Hematopoietic multipotent progenitor cell treated with erythropoietin and hydrocortisone succinate and interleukin-3 and kit ligand, for 6 days (in vitro differentiated cells): ENCODE results near the gene DUSP19.
"Not testable (repeated sequence)": the region's sequence is repeated elsewhere in the genome, so short reads cannot be mapped to it uniquely, and the experiment has no call there.

Source experiments
- DNase-seq: peaks from one replicate; pipeline ENCODE4 v3.0.0-alpha.2; 2015

DUSP19 gene, protein sequence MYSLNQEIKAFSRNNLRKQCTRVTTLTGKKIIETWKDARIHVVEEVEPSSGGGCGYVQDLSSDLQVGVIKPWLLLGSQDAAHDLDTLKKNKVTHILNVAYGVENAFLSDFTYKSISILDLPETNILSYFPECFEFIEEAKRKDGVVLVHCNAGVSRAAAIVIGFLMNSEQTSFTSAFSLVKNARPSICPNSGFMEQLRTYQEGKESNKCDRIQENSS

GRCh38 chr2:183078464-183079138 is at the start of gene DUSP19:
Gene DUSP19 (plus strand): TSS chr2:183078747. CDS start chr2:183078934, 187 bp downstream.
- DNase-seq, result peak; percentile 91

- no peak for DNase-seq
These were observed 49.3 kb upstream of the DUSP19 start for GRCh38 chr2:183029219-183029618.

- no peak for DNase-seq
These were observed 46.4 kb upstream of the DUSP19 start for GRCh38 chr2:183031911-183032794.

GRCh38 chr2:183033951-183034350 is 44.6 kb upstream of the DUSP19 start:
- DNase-seq, result no peak

GRCh38 chr2:183034806-183035205 is 43.7 kb upstream of the DUSP19 start:
- DNase-seq, result no peak

GRCh38 chr2:183035298-183035953 is 43.1 kb upstream of the DUSP19 start:
- no peak for DNase-seq

DNA sequence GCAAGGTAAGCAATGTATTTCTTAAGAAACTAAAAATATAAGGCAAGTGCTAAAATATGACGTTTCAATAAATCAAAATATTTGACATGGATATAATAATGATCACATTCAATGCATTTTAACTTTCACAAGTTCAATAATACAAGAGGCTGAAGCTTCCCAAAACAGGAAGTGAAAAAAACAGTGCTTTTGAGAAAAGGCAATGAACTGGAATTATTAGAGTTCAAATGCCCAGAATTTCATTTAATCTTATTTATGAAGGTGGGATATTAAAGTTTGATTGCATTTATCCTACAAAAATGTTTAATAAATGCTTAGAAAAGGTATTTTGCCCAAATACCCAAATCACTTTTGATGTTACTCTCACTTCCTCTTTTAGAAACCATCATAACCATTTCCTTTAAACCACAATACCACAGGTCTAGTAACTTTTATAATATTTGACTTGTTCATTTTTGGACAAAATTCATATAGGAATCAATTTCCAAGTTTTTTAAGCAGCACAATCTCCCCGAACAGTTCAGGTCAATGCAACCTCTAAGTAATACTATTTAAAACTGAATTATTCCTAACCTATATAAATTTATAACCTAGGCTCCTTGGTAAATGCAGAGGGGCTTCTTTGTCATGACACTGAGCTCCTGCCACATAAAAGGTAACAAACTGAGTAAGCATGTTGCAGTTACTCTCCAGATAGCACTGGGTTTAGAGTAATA is 42.4 kb upstream of the DUSP19 start:
- DNase-seq, result peak; percentile 20

GRCh38 chr2:183037074-183037552 is 41.4 kb upstream of the DUSP19 start:
- DNase-seq, result no peak

DNA sequence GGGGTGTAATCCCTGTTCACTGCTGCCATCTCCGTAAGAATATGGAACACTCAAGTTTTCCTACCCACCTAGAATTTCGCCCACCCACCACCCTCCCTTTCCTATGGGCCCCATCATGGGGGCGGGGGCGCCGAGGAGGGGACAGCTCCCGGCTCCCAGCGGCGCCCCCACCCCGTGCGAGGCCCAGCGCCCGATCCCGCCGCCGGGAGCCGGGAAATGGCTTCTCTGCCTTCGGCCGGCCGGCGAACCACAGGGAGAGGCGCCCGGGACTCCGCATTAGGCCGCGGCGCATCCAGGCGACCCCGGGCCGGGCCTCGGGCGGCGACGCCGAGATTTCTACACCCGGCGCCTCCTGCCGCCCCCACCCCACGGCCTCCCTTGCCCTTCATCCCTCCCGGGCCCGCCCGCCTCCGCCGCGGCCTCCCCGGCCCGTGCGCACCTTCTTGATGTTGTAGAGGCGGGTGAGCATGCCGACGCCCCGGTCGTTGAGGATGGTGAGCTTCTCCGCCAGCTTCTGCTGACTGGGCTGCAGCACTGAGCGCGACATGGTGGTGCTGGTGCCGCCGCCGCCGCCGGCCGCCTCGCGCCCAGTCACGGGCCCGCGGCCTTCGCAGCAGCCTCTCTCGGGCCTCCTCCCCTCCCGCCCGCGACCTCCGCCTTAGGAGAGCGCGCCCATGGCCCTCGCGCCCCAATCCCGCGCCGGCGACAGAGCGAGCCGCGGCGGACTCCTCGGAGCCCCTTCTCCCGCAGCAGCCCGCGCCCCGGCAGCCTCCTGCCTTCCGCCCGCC is 40.8 kb upstream of the DUSP19 start:
- peak; percentile 50 for DNase-seq

DNA sequence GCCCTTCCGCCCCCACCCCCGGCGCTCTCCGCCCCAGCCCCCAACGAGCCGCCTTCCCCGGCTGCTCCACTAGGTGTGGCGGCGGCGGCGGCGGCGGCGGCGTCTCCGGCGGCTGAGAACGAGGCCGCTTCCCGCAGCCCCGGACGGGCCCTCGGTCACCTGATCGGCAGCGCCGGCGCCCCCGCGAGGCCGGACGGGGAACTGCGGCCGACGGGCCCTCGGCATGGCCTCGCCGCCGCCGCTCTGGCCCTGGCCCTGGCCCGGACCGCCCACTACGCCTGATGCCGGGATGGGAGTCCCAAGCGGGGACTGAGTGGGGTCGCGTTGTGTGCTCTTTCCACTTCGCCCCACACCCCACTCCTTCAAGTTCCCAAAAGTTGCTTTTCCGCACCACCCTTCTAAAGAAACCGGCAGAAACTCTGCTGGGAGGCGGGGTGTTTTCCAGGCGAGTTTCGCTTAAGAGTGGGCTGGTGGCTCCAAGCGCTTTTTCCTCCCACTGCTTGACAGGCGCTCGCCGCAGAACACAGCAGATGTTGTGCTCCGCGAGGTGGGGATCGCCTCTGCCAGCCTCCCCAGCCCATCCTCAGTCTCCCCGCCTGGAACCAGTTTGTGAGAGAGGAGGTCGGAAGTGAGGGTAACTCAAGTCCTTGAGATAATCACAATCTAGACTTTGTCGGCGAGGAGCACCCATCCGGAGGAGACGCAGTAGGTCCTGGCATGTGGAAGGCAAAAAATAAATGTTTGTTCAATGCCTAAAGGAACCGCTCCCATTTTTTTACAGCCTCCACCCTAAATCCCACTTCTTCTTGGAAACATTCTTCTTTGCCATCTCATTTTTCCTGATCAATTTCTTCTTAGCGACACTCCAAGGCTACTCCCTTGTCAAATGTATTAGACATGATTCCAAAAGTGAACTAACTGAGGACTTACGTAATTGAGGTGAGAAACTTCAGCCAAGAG is 39.9 kb upstream of the DUSP19 start, which contains the start of gene NCKAP1:
Gene NCKAP1 (minus strand): TSS at position 117 of the 960 bp plus-strand sequence. CDS start 358 bp downstream, outside the sequence.
- peak; percentile 83 for DNase-seq

DNA sequence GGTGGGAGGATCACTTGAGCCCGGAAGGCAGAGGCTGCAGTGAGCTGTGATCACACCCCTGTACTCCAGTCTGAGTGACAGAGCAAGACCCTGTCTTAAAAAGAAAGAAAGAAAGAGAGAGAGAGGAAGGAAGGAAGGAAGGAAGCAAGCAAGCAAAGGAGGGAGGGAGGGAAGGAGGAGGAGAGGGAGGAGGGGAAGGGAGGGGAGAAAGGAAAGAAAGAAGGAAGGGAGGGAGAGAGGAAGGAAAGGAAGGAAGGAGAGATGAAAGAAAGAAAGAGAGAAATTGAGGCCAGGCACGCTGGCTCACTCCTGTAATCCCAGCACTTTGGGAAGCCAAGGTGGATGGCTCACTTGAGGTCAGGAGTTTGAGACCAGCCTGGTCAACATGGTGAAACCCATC is 37.9 kb upstream of the DUSP19 start:
- DNase-seq, result no peak

- not testable (repeated sequence) for DNase-seq
These were observed 35.0 kb upstream of the DUSP19 start for GRCh38 chr2:183043580-183043979.

GRCh38 chr2:183047486-183048125 is 30.9 kb upstream of the DUSP19 start:
- DNase-seq, result not testable (repeated sequence)

DNA sequence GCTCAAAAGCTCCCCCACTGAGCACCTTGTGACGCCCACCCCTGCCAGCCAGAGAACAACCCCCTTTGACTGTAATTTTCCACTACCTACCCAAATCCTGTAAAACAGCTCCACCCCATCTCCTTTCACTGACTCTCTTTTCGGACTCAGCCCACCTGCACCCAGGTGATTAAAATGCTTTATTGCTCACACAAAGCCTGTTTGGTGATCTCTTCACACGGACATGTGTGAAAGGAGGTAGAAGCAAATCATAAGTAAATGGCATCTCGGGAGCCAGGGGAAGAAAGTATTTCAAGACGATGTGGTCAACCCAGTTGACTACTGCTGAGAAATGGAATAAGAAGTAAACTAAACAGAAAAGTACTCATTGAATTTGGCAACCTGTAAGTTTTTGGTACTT is 29.1 kb upstream of the DUSP19 start:
- no peak for DNase-seq

GRCh38 chr2:183057333-183057985 is 21.1 kb upstream of the DUSP19 start:
- no peak for DNase-seq

GRCh38 chr2:183059561-183059960 is 19.0 kb upstream of the DUSP19 start:
- no peak for DNase-seq

- DNase-seq, result no peak
These were observed 17.8 kb upstream of the DUSP19 start for GRCh38 chr2:183060571-183061231.

DNA sequence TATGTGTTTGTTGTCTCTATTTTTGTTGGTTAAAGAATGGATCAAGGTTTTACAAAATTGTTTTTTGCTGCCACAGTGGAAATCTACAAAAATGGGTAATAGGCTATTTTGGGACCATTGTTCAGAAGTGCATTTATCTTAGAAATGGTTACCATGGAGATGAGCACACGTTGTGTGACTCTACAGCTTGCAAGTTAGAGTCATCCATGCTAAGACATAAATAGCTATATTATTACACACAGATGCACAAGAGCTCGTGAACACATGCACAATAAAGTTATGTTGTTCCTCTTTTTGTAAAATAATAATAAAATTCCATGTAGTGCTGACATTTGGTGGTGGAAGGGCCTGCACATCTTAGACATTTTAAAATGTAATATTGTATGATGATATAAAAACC is 15.5 kb upstream of the DUSP19 start:
- no peak for DNase-seq
